Heart left ventricle (tissue), 16 donors: ENCODE results near the gene GALNTL6. TPM values are rescaled to one million over a fixed set of nuclear protein-coding genes. Genes with fewer than 3 reads are reported as not detected.

Experiments used
- ATAC-seq, 4 donors: fragments of 200-7000 bp; cut with Tn5 transposase; one replicate each; pipeline ENCODE4 v1.9.1; 2020 to 2022; ENCODE audit warnings: moderate library complexity in 4 of 4, mild to moderate bottlenecking in 3 of 4, moderate number of reproducible peaks in 1 of 4
- DNase-seq, 5 donors: peaks; one replicate each; pipeline ENCODE4 v3.0.0-alpha.2; 2020
- H3K27ac ChIP-seq, 12 donors: fragments of 200-600 bp; sonication (generic) in 4 of 12; one replicate each; pipeline versions ENCODE4 v1.5.0 to v1.8.0; 2016 to 2022; ENCODE audit warnings: mild to moderate bottlenecking in 2 of 12
- H3K27me3 ChIP-seq, 9 donors: fragments of 200-600 bp; sonication (generic) in 2 of 9; one replicate each; pipeline versions ENCODE4 v1.5.1 to v1.8.0; 2016 to 2022; ENCODE audit warnings: mild to moderate bottlenecking in 3 of 9
- H3K36me3 ChIP-seq, 9 donors: fragments of 200-600 bp; sonication (generic) in 2 of 9; one replicate each; pipeline versions ENCODE4 v1.5.0 to v1.8.0; 2018 to 2022; ENCODE audit warnings: mild to moderate bottlenecking in 2 of 9
- H3K4me1 ChIP-seq, 12 donors: fragments of 200-600 bp; sonication (generic) in 4 of 12; one replicate each; pipeline versions ENCODE4 v1.5.0 to v1.8.0; 2016 to 2022; ENCODE audit warnings: mild to moderate bottlenecking in 3 of 12
- H3K4me3 ChIP-seq, 12 donors: fragments of 200-600 bp; sonication (generic) in 4 of 12; one replicate each; pipeline versions ENCODE4 v1.5.0 to v1.8.0; 2017 to 2022; ENCODE audit warnings: mild to moderate bottlenecking in 9 of 12, moderate library complexity in 4 of 12
- H3K9me3 ChIP-seq, 12 donors: fragments of 200-600 bp; sonication (generic) in 4 of 12; one replicate each; pipeline versions ENCODE4 v1.5.0 to v1.8.0; 2016 to 2022; ENCODE audit warnings: mild to moderate bottlenecking in 1 of 12
- CTCF ChIP-seq, 12 donors: fragments of 200-600 bp; sonication (generic) in 4 of 12; IDR thresholded peaks; one replicate each; pipeline versions ENCODE4 v1.5.0 to v1.8.0; 2018 to 2022; ENCODE audit warnings: antibody characterized with exemption in 12 of 12, mild to moderate bottlenecking in 5 of 12
- POLR2A ChIP-seq, 2 donors: fragments of 450-650 bp; IDR thresholded peaks; one replicate each; pipeline ENCODE4 v1.6.1; 2017; ENCODE audit warnings: antibody characterized with exemption in 2 of 2, mild to moderate bottlenecking in 2 of 2, moderate library complexity in 2 of 2
- WGBS, 4 donors: extraction: QIAGEN DNeasy Blood & Tissue Kit in 2 of 4; methylation state at CpG; one replicate each; pipeline versions ENCODE4 v1.1.5 to v1.1.7; 2013 to 2018; 5-methylcytosine and 5-hydroxymethylcytosine counted together
- intact Hi-C, 10 donors: fragments of 100-400 bp; cut with DNase I; formaldehyde crosslinking; loops; one replicate each; pipeline versions ENCODE4 v1.11.1 to v1.14.2; 2022
- polyA plus RNA-seq, 2 donors: library from polyadenylated mRNA; stranded (reverse); fragments of 200-250 nt; gene quantifications; one replicate each; pipeline ENCODE4 v1.2.3, GENCODE V29; 2013
- total RNA-seq, 9 donors: library from RNA; depleted of rRNA in 2 of 9; stranded (reverse); fragments of >200 nt in 2 of 9; fragmentation: NEBNext Ultra II Directional in 3 of 9; extraction: Animal tissue kit (Norgen Biotek cat#: 25700) in 3 of 9; gene quantifications; one replicate each; pipeline versions ENCODE4 v1.1.0 to v1.2.4, GENCODE V29; 2016 to 2023
- donor health status: ischemic (EF 13 %, LVEDD 7.1; RV severe dilation, severe dysfunction).
- donor health status: healthy with polysubstance abuse.
- donor health status: DM: no; HTN: yes; CAD: no.
- donor health status: DM: no; HTN: no; CAD: no.
- donor health status: ischemic (EF 25% LVEDD 6.9; RV normal size, moderate dysfunction).
- donor health status: ischemic (EF 25% LVEDD 5.7; RV mildly dilated, moderate dysfunction).
- donor health status: healthy.
- donor health status: DM: yes; HTN: yes; CAD: no.
- donor health status: ischemic (EF 35%, LVEDD 5.7; RV mildly dilated, moderate dysfunction).
- donor health status: nonischemic (EF 11% LVEDD 7.7; RV severe dilation, severe dysfunction).
- donor health status: DM: yes; HTN: yes; CAD: no.
- donor health status: PGD.
- donor health status: ischemic (EF 29% LVEDD 5.4; RV normal size, mild dysfunction).
- donor health status: nonischemic (EF 23%, LVEDD 6.1; RV moderate dilation, normal function).

Gene GALNTL6
- total and polyA plus RNA-seq, 11 donors, result 0.33 to 0.52 TPM; not detected in 9

- intact Hi-C loops, result no loop called here
- DNase-seq (no peak), ATAC-seq (no peak)
- no peak for TF ChIP-seq CTCF (IDR thresholded peaks at IDR 0.05)
- TF ChIP-seq POLR2A (IDR thresholded peaks at IDR 0.05), result no peak
- Histone ChIP-seq H3K36me3 (no peaks in the 10 kb centered on the region), H3K9me3 (no peaks in the 10 kb centered on the region), H3K27ac (no peak overlapping the region), H3K4me1 (no peaks in the 10 kb centered on the region), H3K4me3 (no peak overlapping the region), H3K27me3 (peaks cover 0 to 2% (median 0%) of the 10 kb centered on the region in 9 donors)
Measured at GRCh38 chr4:172928347-172928746, 1115.1 kb downstream of the GALNTL6 start.

GRCh38 chr4:172938072-172938829, 1125.0 kb downstream of the GALNTL6 start:
- no peak for TF ChIP-seq CTCF (IDR thresholded peaks at IDR 0.05)
- no peak for TF ChIP-seq POLR2A (IDR thresholded peaks at IDR 0.05)
- DNase-seq (no peak), ATAC-seq (no peak)
- no peak overlapping the region for H3K4me3 ChIP-seq
- H3K27me3 ChIP-seq, result no peaks in the 10 kb centered on the region
- H3K27ac ChIP-seq, result no peak overlapping the region
- WGBS, 4 donors, result 67 to 73% (median 70%) methylated on average over 6 of the region's 6 CpGs
- no peaks in the 10 kb centered on the region for H3K36me3 ChIP-seq
- intact Hi-C loops, result no loop called here
- no peaks in the 10 kb centered on the region for H3K4me1 ChIP-seq
- H3K9me3 ChIP-seq, result no peaks in the 10 kb centered on the region

GRCh38 chr4:172938870-172939269, 1125.7 kb downstream of the GALNTL6 start:
- Histone ChIP-seq H3K4me1 (no peaks in the 10 kb centered on the region), H3K9me3 (no peaks in the 10 kb centered on the region), H3K27me3 (no peaks in the 10 kb centered on the region), H3K36me3 (no peaks in the 10 kb centered on the region), H3K4me3 (no peak overlapping the region), H3K27ac (no peak overlapping the region)
- ATAC-seq (no peak), DNase-seq (no peak)
- no peak for TF ChIP-seq CTCF (IDR thresholded peaks at IDR 0.05)
- no peak for TF ChIP-seq POLR2A (IDR thresholded peaks at IDR 0.05)
- intact Hi-C loops, result no loop called here
- WGBS, 4 donors, result 90 to 98% (median 95%) methylated on average over 1 of the region's 1 CpG

- ATAC-seq, result no peak
- WGBS, 4 donors, result 54 to 72% (median 60%) methylated on average over 3 of the region's 3 CpGs
- intact Hi-C loops, result no loop called here
Measured at GRCh38 chr4:172942840-172943239, 1129.6 kb downstream of the GALNTL6 start.

More at GRCh38 chr4:172942840-172943239, 1129.6 kb downstream of the GALNTL6 start:
- Histone ChIP-seq H3K4me1 (no peaks in the 10 kb centered on the region), H3K27ac (no peak overlapping the region), H3K4me3 (no peak overlapping the region), H3K9me3 (no peaks in the 10 kb centered on the region), H3K27me3 (no peaks in the 10 kb centered on the region), H3K36me3 (no peaks in the 10 kb centered on the region)
- no peak for DNase-seq
- TF ChIP-seq CTCF (IDR thresholded peaks at IDR 0.05) (no peak), POLR2A (IDR thresholded peaks at IDR 0.05) (no peak)
